ENCODE data around the gene RAB43.

RAB43 gene

DNA sequence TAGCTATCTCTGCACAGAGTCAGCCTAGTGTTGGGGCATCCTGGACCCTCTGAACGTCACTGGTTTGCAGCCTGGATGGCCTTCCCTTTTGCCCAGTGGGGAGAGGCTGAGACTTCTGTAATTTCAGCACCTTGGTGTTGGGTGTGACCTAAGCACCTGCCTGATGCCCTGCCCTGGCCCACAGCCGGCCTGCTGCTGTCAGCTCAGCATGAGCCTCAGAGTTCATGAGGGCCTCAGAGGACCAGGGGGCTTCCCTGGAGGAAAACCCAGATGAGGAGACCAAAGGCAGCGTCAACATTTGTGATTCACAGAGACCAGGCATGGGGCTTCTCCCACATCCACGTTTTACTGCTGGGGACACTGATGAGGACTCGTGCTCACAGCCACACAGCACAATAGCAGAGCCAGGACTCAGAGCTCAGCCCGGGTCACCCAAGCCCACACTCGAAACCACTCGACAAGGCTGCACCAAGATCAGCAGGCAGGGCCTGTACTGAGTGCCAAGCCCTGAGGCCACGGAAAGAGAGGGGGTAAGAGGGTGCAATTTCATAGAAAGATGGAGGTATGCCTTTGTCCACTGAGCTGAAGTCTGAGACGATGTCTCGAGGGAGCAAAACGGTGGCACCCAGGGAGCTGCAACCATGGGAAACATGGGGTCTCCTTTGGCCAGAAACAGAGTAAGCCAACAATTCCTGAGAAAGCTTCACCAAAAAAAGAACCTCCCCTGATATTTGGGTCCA, 70.9 kb downstream of the RAB43 start:
- no peak overlapping the region for H3K4me3 ChIP-seq (ENCODE audit: low read depth, low read length)
- TF ChIP-seq, protein P1, sequence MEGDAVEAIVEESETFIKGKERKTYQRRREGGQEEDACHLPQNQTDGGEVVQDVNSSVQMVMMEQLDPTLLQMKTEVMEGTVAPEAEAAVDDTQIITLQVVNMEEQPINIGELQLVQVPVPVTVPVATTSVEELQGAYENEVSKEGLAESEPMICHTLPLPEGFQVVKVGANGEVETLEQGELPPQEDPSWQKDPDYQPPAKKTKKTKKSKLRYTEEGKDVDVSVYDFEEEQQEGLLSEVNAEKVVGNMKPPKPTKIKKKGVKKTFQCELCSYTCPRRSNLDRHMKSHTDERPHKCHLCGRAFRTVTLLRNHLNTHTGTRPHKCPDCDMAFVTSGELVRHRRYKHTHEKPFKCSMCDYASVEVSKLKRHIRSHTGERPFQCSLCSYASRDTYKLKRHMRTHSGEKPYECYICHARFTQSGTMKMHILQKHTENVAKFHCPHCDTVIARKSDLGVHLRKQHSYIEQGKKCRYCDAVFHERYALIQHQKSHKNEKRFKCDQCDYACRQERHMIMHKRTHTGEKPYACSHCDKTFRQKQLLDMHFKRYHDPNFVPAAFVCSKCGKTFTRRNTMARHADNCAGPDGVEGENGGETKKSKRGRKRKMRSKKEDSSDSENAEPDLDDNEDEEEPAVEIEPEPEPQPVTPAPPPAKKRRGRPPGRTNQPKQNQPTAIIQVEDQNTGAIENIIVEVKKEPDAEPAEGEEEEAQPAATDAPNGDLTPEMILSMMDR (IDR thresholded peaks at IDR 0.05; ENCODE audit: control insufficient read depth, extremely low read depth, insufficient read depth), result no peak
- no peak for DNase-seq (ENCODE audit: low read depth)

GRCh38 chr3:129047553-129047839, 74.1 kb downstream of the RAB43 start:
- H3K4me3 ChIP-seq (ENCODE audit: low read depth, low read length), result no peak overlapping the region
- TF ChIP-seq, protein P1 (IDR thresholded peaks at IDR 0.05; ENCODE audit: control insufficient read depth, extremely low read depth, insufficient read depth), result no peak
- no peak for DNase-seq (ENCODE audit: low read depth)

- no peak overlapping the region for H3K4me3 ChIP-seq (ENCODE audit: low read depth, low read length)
- DNase-seq (ENCODE audit: low read depth), result no peak
- TF ChIP-seq, protein P1 (IDR thresholded peaks at IDR 0.05; ENCODE audit: control insufficient read depth, extremely low read depth, insufficient read depth), result no peak
Observed at GRCh38 chr3:129046732-129047552, 74.7 kb downstream of the RAB43 start.

- no peak overlapping the region for H3K4me3 ChIP-seq (ENCODE audit: low read depth, low read length)
- TF ChIP-seq, protein P1 (IDR thresholded peaks at IDR 0.05; ENCODE audit: control insufficient read depth, extremely low read depth, insufficient read depth), result no peak
- DNase-seq (ENCODE audit: low read depth), result no peak
Observed at GRCh38 chr3:129046037-129046731, 75.4 kb downstream of the RAB43 start.

DNA sequence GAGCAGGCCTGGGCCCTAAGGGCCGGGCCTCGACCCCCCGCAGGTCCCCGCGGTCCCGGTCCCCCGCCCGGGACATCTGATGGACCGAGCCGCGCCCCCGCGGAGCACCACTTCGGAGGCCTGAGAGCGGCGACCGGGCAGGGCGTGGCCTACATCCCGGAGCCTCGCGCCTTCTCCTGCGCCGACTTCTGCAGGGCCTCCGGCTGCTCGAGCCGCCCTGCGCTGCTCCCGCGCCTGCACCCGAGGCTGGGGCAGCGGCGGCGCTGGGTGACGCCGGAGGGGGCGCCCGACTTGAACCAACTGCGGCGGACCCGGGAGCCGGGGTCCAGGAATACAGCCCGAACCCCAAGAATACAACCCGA, 75.9 kb downstream of the RAB43 start:
- no peak overlapping the region for H3K4me3 ChIP-seq (ENCODE audit: low read depth, low read length)
- DNase-seq (ENCODE audit: low read depth), result no peak
- TF ChIP-seq, protein P1 (IDR thresholded peaks at IDR 0.05; ENCODE audit: control insufficient read depth, extremely low read depth, insufficient read depth), result no peak

DNA sequence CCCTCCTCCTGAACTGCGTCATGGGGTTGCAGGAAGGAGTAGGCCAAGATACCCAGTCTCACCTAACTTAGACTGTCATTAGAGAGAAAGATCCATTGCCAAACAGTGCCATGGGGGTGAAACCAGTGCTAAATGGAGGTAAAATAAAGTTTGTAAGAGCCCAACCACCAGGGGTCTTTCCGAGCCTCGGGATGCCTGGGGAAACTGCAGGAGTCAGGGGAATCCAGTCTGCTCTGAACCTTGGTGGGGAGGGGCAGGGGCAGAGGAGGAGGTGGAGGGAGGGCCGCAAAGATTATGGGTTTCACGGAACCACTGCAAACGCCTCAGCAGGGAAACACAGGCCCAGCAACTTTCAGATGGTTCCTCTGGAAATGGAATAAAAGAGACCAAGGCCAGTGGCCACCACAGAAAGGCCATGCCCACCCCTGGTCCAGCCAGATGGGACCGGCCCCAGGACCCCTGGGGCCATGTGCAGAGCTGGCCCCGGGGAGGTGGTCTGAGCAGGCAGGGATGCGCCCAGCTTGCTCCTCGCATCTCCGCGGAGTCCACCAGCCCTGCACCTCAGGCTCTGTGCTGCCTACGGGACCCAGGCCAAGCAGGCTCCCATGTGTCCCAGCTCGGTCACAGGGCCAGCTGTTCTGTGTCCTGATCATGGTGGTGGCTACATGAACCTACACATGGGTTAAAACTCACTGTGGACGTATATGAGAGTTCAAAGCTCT, 80.9 kb downstream of the RAB43 start:
- no peak for DNase-seq (ENCODE audit: low read depth)
- no peak overlapping the region for H3K4me3 ChIP-seq (ENCODE audit: low read depth, low read length)
- TF ChIP-seq, protein P1 (IDR thresholded peaks at IDR 0.05; ENCODE audit: control insufficient read depth, extremely low read depth, insufficient read depth), result no peak
